Hepatocyte (in vitro differentiated cells): ENCODE data around the gene MBNL1. TPM values are rescaled to one million over a fixed set of nuclear protein-coding genes. Genes with fewer than 3 reads are reported as not detected.

Experiments
- DNase-seq: peaks from one replicate; pipeline ENCODE4 v3.0.0-alpha.2; 2016; ENCODE audit warnings: low spot score
- H2AFZ ChIP-seq: fragments of 200-600 bp; sonication (generic); 2 replicates; pipeline ENCODE4 v1.6.0; 2016; ENCODE audit warnings: antibody characterized with exemption, mild to moderate bottlenecking
- H3K27ac ChIP-seq: fragments of 200-600 bp; sonication (generic); 2 replicates; pipeline ENCODE4 v1.5.1; 2016; ENCODE audit warnings: mild to moderate bottlenecking
- H3K27me3 ChIP-seq: fragments of 200-600 bp; sonication (generic); 2 replicates; pipeline ENCODE4 v1.6.1; 2016
- H3K36me3 ChIP-seq: fragments of 200-600 bp; sonication (generic); replicated peaks from 2 replicates; pipeline ENCODE4 v1.5.1; 2016; ENCODE audit warnings: low read depth; ENCODE audit not compliant: insufficient read depth
- H3K4me1 ChIP-seq: fragments of 200-600 bp; sonication (generic); 2 replicates; pipeline ENCODE4 v1.5.1; 2016; ENCODE audit warnings: mild to moderate bottlenecking, moderate library complexity; ENCODE audit not compliant: insufficient read depth
- H3K4me2 ChIP-seq: fragments of 200-600 bp; sonication (generic); 2 replicates; pipeline ENCODE4 v1.6.0; 2016
- H3K4me3 ChIP-seq: fragments of 200-600 bp; sonication (generic); 2 replicates; pipeline ENCODE4 v1.5.1; 2016; ENCODE audit warnings: mild to moderate bottlenecking
- H3K79me2 ChIP-seq: fragments of 200-600 bp; sonication (generic); 2 replicates; pipeline ENCODE4 v1.6.0; 2017; ENCODE audit warnings: mild to moderate bottlenecking
- H3K9me2 ChIP-seq: fragments of 200-600 bp; sonication (generic); replicated peaks from 2 replicates; pipeline ENCODE4 v1.6.0; 2017; ENCODE audit warnings: mild to moderate bottlenecking; ENCODE audit not compliant: insufficient read depth
- H3K9me3 ChIP-seq: fragments of 200-600 bp; sonication (generic); 2 replicates; pipeline ENCODE4 v1.5.1; 2016; ENCODE audit warnings: low read depth, mild to moderate bottlenecking
- H4K20me1 ChIP-seq: fragments of 200-600 bp; sonication (generic); 2 replicates; pipeline ENCODE4 v1.6.0; 2016; ENCODE audit warnings: mild to moderate bottlenecking; ENCODE audit not compliant: insufficient read depth, poor library complexity, severe bottlenecking
- CTCF ChIP-seq: fragments of 200-600 bp; sonication (generic); IDR thresholded peaks from 2 replicates; pipeline ENCODE4 v1.5.1; 2016; ENCODE audit warnings: antibody characterized with exemption, mild to moderate bottlenecking; ENCODE audit not compliant: poor library complexity
- EZH2 ChIP-seq: fragments of 200-600 bp; sonication (generic); IDR thresholded peaks from 2 replicates; pipeline ENCODE4 v1.6.1; 2016; ENCODE audit warnings: antibody characterized with exemption, mild to moderate bottlenecking, borderline replicate concordance
- EZH2phosphoT487 ChIP-seq: fragments of 200-600 bp; sonication (generic); IDR thresholded peaks from one replicate; pipeline ENCODE4 v1.6.1; 2018; ENCODE audit warnings: antibody characterized with exemption, mild to moderate bottlenecking, low read depth, moderate library complexity; ENCODE audit not compliant: unreplicated experiment, severe bottlenecking
- WGBS: methylation state at CpG from one replicate; pipeline ENCODE4 v1.1.6; 2016; ENCODE audit warnings: low lambda C conversion rate; ENCODE audit errors: missing lambda C conversion rate; 5-methylcytosine and 5-hydroxymethylcytosine counted together
- polyA plus RNA-seq: library from polyadenylated mRNA; unstranded; fragments of >200 nt; fragmentation: Nextera tagmentation; extraction: Ambion mirVana; gene quantifications from 2 replicates; pipeline ENCODE4 v1.2.1, GENCODE V29; 2016
- total RNA-seq: library from RNA; depleted of rRNA; stranded (reverse); fragments of >200 nt; gene quantifications from 2 replicates; pipeline ENCODE4 v1.2.3, GENCODE V29; 2014

Gene MBNL1
- total and polyA plus RNA-seq, 2 experiments from 2014 or later = 20.5 to 104 TPM

DNA sequence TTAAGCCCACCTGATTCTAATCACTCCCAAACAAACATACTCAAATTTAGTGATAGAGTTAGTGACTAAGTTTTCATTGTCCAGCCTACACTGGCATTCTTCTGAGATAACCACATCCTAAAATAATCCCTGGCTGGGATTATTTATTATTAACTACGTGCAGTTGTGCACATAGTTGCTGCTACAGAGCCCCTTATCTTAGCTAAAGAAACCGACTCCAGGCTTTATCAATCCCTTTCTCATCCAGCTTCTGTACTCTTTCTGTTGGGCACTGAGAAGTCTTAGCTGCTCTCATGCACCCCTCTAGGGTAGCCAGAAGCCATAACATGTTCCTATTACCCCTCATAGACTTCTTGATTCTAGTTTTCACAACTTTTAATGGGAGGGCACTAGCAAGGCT, 208.7 kb downstream of the MBNL1 start:
- Histone ChIP-seq H3K9me2 (no peaks in the 10 kb centered on the region), H3K4me1 (no peaks in the 10 kb centered on the region), H3K27ac (no peak overlapping the region), H3K4me3 (no peak overlapping the region), H3K27me3 (no peaks in the 10 kb centered on the region), H3K9me3 (peaks cover 9% of the 10 kb centered on the region), H3K4me2 (no peak overlapping the region), H3K36me3 (no peaks in the 10 kb centered on the region), H4K20me1 (no peaks in the 10 kb centered on the region), H3K79me2 (no peaks in the 10 kb centered on the region), H2AFZ (no peak overlapping the region)
- WGBS = 47% methylated on average over 2 of the region's 2 CpGs
- TF ChIP-seq EZH2 = no peak
- TF ChIP-seq EZH2phosphoT487 = no peak
- TF ChIP-seq CTCF = no peak
- DNase-seq = no peak

GRCh38 chr3:152480282-152480953, 211.7 kb downstream of the MBNL1 start:
- Histone ChIP-seq H3K27me3 (no peaks in the 10 kb centered on the region), H3K9me2 (no peaks in the 10 kb centered on the region), H3K79me2 (no peaks in the 10 kb centered on the region), H3K27ac (no peak overlapping the region), H3K4me2 (no peak overlapping the region), H3K36me3 (no peaks in the 10 kb centered on the region), H2AFZ (no peak overlapping the region), H3K9me3 (peaks cover 10% of the 10 kb centered on the region), H3K4me3 (no peak overlapping the region), H3K4me1 (no peaks in the 10 kb centered on the region), H4K20me1 (no peaks in the 10 kb centered on the region)
- TF ChIP-seq EZH2 (no peak), CTCF (no peak), EZH2phosphoT487 (no peak)
- no peak for DNase-seq
- 79% methylated on average over 2 of the region's 2 CpGs for WGBS

GRCh38 chr3:152486364-152486763, 217.6 kb downstream of the MBNL1 start:
- H3K9me2 ChIP-seq = no peaks in the 10 kb centered on the region
- 97% methylated on average over 1 of the region's 1 CpG for WGBS
- no peaks in the 10 kb centered on the region for H3K4me1 ChIP-seq
- no peaks in the 10 kb centered on the region for H3K27me3 ChIP-seq
- no peak for DNase-seq
- no peak overlapping the region for H2AFZ ChIP-seq
- TF ChIP-seq CTCF = no peak
- TF ChIP-seq EZH2phosphoT487 = no peak
- H3K79me2 ChIP-seq = no peaks in the 10 kb centered on the region
- H3K4me3 ChIP-seq = no peak overlapping the region
- no peak overlapping the region for H3K27ac ChIP-seq
- no peaks in the 10 kb centered on the region for H4K20me1 ChIP-seq
- peaks cover 6% of the 10 kb centered on the region for H3K9me3 ChIP-seq
- H3K36me3 ChIP-seq = no peaks in the 10 kb centered on the region
- H3K4me2 ChIP-seq = no peak overlapping the region

GRCh38 chr3:152488449-152488848, 219.7 kb downstream of the MBNL1 start:
- no peaks in the 10 kb centered on the region for H3K9me2 ChIP-seq
- no peaks in the 10 kb centered on the region for H3K9me3 ChIP-seq
- DNase-seq = no peak
- H3K79me2 ChIP-seq = no peaks in the 10 kb centered on the region
- 85% methylated on average over 1 of the region's 1 CpG for WGBS
- H3K4me2 ChIP-seq = no peak overlapping the region
- H3K4me1 ChIP-seq = no peaks in the 10 kb centered on the region
- H2AFZ ChIP-seq = no peak overlapping the region
- TF ChIP-seq CTCF = no peak
- no peak for TF ChIP-seq EZH2phosphoT487
- TF ChIP-seq EZH2 = no peak
- no peaks in the 10 kb centered on the region for H3K36me3 ChIP-seq
- H3K27me3 ChIP-seq = no peaks in the 10 kb centered on the region
- H3K4me3 ChIP-seq = no peak overlapping the region
- H4K20me1 ChIP-seq = no peaks in the 10 kb centered on the region
- H3K27ac ChIP-seq = no peak overlapping the region
